ENCODE results near the gene ARAP2.

GRCh38 chr4:36072529-36072928 lies 171.8 kb downstream of the ARAP2 start:
- no peak for TF ChIP-seq EZH2 (IDR thresholded peaks at IDR 0.05; ENCODE audit: low read length, unreplicated experiment)
- TF ChIP-seq CTCF (conservative IDR thresholded peaks at IDR 0.05; ENCODE audit: low read depth, low read length) = no peak
- no peak for TF ChIP-seq EZH2phosphoT487 (IDR thresholded peaks at IDR 0.05; ENCODE audit: borderline replicate concordance, low read length)

Data from PC-3 (cell line).